Caki2 (cell line): ENCODE measurements around the gene DHRS12. TPM values are rescaled to one million over a fixed set of nuclear protein-coding genes. Genes with fewer than 3 reads are reported as not detected.

Experiments used
- DNase-seq: peaks from one replicate; pipeline ENCODE4 v3.0.0-alpha.2; 2015; ENCODE audit warnings: low read depth
- in situ Hi-C: cut with HindIII; loops from 2 replicates; pipeline ENCODE4 v1.10.0; 2016; ENCODE audit warnings: low sequenced_read_pairs, low pct_unique_long_range_greater_than_20kb, mixed read lengths
- total RNA-seq: library from RNA; depleted of rRNA; stranded (reverse); fragments of >200 nt; shearing (Covaris generic); gene quantifications from 2 replicates; pipeline ENCODE4 v1.2.3, GENCODE V29; 2014; ENCODE audit warnings: low replicate concordance

The DHRS12 gene
- total RNA-seq, 1 experiment from 2014 or later, result 2.8 TPM

DNA sequence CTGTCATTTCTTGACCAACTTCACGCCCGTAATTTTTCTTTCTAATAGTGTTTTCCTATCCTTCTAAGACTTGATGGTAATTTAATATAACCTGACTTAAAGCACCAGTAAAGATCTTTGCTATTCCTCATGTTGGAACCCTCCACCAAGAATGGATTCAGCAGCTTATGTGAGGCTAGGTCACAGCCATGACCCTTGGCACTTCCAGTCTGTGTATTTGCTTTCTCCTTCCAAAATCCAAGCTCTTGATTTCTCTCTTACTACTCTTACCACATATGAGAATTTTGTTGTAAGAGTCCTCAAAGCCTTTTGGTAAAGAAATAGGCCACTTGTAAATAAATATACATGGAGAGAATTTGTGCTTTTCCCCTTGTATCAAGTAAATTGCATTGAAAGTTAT lies 61.4 kb downstream of the DHRS12 start:
- DNase-seq, result no peak
- in situ Hi-C loops, result no loop called here

DNA sequence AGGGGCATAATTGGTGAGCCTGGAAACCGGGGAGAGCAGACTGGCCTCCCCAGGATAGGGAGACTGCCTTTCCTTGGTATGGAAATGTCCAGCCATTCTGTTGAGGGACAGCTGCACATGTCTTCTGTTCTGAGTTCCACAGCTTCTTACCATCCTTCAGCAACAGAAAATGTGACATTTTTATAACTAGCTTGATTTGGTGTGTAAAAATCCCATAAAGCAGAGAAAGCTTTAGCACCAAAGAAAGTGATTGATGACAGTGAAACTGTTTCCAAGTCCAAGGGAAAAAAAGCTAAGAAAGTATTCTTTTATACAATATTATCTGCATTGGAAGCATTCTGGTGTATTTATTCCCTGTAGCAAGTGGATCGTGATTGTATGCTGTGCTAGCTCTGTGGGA lies 61.9 kb downstream of the DHRS12 start:
- in situ Hi-C loops, result no loop called here
- DNase-seq, result no peak

DNA sequence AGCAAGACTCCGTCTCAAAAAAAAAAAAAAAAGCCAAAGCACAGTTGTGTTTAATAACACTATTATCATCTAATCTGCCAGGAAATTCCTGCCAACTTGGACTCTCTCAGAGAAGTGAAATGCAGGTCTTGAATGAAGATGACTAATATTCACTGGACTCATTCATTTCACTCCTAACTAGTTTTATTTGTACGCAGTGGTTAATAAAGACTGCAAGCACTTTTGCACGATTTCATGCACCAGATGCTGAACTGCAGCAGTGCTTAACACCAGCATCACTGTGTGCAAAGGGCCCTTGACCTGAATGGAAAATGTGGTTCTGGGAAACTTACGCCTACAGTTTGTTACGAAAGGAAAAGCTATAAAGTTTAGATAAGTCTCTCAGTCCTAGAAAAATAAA lies 63.3 kb downstream of the DHRS12 start:
- DNase-seq, result no peak
- in situ Hi-C loops, result no loop called here

DNA sequence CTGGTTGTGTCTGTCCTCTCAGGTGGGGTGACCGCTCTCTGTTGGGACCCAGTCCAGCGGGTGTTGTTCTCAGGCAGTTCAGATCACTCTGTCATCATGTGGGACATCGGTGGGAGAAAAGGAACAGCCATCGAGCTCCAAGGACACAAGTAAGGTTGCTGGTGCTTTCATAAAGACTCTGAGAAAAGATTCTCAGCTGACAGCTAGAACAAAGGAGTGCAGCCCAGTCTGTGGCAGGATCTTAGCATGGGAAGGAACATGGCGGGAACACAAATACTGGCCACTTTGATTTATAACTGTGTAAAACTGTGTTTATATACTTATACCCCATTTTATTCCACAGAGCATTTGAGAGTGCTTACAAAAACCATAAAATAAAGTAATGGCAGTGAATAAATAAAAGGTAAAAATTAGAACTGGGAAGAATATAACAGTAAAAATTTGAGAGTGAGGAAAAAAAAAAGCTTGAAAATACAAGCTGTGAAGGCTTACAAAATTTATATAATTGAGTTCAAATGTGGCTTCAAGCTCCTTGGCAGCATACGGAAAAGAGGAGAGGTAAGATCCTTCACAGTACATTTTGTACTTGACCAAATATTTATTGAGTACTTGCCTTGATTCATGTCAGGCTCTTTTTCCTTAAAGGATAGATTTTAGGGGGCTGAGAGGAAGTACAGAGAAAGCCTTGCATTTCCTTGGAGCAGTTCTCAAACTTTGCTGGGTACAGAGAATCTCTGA lies 64.8 kb downstream of the DHRS12 start:
- in situ Hi-C loops, result no loop called here
- DNase-seq, result no peak

DNA sequence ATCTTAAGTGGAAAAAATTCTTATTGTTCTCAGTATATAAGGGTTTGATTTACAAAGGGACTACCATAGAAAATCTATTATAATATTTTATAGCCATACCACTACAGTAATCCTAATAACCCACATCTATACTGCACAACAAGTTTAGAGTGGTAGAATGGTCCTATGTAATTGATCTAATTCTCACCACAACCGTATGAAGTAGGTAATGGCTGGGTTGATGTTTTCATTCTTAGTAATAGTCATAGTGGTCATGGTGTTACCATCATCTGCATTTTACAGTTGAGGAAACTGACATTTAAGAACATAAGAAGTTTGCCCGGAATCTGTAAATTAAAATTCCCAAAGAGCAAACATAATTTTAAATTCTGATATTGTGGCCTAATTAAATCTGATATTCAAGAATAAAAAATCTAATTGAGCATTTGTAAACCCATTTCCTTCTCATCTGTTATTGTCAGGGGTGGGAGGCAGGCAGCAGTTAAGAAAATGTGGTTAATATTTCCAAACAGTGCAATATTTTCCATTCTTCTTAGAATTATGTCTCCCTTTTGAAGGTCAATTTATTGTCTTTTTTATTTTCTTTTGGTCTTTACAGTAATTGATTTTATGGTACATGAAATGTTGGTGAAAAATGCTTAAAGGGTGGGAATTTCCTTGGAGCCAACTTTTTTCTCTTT lies 65.6 kb downstream of the DHRS12 start:
- in situ Hi-C loops, result no loop called here
- no peak for DNase-seq

DNA sequence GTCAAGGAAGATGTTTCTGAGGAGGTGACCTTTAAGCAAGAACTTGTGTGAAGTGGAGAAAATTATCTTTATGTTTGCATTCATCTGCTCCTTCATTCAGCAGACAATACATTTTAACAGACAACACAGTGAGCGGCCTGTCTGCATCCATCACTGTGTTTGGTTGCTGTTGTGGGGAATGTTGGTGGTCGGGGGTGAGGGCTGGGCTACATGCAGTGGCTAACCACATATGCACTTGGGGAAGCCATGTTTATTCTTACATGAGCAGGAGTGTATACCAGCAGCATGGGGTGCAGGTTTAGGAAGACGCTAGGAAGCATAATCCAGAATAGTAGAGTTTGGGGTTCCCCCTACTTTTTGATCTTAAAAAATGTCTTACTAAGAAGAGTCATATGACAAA lies 66.4 kb downstream of the DHRS12 start:
- in situ Hi-C loops, result no loop called here
- DNase-seq, result no peak

DNA sequence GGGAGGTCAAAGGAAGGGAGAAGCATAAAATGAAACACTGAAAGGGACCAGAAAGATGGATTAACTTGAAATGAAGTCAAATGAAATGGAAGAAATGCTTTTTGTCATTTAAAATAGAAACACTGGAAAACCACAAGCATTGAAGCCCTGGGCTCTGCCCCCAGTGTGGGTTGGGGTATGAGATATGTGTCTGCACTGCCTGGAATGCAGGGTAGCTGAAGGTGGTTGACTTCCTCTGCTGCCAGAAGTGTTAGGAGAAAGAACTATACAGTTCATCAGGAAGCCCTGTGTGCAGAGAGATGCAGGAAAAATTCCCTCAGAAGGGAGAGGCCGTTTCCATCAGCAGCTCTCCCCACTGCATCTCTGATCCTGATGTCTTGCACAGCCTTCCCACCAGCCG lies 69.2 kb downstream of the DHRS12 start:
- in situ Hi-C loops, result no loop called here
- DNase-seq, result no peak

DNA sequence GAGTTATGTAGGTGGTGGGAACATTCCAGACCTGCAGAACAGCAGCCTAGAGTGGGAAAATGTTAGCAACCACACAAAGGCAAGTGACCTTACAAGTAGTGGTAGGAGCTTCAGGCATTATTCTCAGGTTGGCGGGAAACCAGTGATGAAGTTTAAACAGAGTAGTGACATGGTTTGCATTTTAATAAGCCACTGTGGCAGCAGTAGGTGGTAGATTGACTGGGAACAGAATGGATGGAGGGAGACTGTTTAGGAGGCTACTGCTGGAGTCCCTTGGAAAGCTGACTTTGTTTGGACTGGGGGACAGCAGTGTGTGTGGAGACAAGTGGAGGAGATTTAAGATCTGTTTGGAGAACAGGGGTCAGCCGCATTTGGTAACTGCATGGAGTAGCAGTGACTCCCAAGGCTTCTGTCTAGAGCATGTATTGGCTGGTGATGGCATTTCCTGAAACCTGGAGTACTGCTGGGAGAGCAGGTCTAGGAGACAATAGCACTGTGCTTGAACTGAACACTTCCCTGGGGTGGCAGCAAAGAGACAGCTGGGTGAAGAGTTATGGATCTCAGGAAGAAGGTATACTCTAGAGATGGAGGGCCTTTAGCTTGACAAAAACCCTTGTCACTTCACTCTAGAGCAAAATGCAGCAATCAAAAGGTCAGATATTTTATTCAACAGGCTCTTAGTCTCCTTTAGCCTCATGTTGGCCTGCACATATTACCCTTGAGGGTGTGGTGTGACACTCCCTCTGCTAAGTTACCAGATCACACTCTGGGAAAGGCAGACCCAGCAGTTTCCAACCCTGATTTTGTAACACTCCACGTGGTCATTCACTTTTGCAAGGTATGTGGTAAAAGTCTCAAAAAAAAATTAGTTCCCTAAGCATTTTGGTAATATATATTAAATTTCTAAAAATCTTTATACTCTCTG lies 70.3 kb downstream of the DHRS12 start:
- DNase-seq, result no peak
- in situ Hi-C loops, result no loop called here

DNA sequence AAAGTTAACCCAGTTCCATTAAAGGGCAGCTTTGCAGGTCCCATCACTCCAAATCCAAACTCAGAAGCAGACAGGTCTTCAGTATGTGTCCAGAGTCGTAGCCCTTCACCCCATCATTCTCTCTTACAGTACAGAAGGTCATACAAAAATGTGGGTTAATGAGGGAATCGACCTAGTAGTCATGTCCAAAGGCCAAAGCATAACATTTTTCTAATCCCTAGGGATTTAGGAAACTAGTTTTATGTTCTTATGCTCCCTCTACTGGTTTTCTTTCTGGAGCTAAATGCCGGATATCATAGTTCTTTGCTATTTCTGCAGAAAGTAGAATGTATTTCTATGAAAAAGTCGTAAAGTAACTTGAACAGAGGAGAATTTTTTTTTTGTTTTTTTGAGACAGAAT lies 72.2 kb downstream of the DHRS12 start:
- in situ Hi-C loops, result no loop called here
- no peak for DNase-seq

DNA sequence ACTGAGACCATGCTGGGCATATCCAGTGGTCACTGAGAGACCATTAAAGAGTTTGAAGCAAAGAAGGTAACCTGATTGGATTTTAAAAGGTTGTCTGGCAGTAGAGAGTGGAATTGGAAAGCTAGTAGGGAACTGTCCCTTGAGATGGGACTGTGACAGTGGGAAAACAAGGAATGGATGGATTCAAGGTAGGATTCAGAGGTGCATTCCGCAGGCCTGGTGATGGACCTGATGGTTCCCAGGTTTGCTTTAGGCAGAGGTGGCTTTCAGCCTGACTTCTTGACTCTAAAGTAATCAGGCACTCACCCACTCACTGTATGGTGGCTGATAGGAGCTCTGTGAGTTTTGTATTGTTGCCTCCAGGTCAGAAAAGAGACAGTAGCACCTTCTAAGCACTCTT lies 73.0 kb downstream of the DHRS12 start:
- DNase-seq, result no peak
- in situ Hi-C loops, result no loop called here

DNA sequence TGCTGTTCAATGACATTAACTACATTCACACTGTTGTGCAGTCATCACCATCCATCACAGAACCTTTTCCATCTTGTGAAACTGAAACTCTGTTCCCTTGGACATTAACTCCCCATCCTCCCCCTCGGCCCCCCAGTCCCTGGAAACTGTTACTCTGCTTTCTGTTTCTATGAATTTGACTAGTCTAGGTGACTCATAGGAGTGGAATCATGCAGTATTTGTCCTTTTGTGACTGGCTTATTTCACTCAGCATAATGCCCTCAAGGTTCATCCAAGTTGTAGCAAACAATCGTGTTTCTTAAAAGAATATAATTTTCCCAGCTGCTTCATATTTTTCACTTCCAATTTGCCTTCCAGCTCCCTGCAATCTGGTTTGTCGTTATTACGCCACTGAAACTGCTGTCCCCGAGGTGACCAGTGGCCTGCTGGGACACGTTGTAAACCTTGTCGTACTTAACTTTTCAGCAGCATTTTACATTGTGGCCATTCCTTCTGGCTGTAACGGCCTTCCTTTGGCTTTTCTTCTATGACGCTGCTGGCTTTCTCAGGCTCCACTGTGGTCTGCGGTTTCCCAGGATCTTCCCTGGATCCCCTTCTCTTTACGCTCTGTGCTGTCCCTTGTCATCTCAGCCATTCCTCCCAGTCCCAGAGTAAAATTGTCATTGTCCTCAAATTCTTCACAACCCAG lies 74.0 kb downstream of the DHRS12 start:
- DNase-seq, result no peak
- in situ Hi-C loops, result no loop called here

DNA sequence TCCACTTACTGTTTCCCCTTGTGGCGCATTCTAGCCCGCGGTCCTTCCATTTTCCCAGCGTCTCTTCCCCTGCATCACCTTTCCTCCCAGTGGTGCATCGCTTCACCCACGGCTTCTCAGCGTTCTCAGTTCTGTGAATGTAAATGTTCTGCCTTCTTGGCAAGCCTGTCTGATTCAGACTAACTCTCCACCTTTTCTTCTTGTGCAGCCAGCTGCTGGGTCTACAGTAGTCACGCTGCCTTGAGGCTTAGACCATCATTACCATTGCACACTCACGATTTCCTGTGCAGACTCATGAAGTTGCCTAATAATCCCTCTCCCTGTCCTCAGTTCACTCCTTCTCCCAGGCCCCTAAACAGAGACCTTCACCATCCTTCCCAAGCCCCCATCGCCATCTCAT lies 75.0 kb downstream of the DHRS12 start:
- no peak for DNase-seq

DNA sequence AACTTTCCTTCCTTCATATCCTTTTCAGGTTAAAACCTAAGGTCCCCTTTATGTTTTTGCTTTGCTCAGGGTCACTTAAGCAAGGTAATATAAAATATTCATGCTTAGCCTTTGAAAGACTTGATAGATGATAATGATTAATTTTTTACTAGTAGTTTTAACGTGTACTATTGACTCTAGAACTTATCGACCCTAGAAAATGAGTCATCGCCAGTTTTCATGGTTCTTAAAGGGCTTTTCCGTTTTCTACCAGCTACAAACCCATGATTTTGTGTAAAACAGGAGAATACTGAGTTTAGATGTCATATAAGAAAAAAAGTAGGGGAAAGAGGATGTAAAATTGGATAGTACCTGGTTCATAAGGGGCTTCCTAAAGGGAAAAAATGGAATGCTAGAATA lies 75.7 kb downstream of the DHRS12 start:
- in situ Hi-C loops, result no loop called here
- no peak for DNase-seq

More for the DNA sequence above, 75.0 kb downstream of the DHRS12 start:
- in situ Hi-C loops, result no loop called here

DNA sequence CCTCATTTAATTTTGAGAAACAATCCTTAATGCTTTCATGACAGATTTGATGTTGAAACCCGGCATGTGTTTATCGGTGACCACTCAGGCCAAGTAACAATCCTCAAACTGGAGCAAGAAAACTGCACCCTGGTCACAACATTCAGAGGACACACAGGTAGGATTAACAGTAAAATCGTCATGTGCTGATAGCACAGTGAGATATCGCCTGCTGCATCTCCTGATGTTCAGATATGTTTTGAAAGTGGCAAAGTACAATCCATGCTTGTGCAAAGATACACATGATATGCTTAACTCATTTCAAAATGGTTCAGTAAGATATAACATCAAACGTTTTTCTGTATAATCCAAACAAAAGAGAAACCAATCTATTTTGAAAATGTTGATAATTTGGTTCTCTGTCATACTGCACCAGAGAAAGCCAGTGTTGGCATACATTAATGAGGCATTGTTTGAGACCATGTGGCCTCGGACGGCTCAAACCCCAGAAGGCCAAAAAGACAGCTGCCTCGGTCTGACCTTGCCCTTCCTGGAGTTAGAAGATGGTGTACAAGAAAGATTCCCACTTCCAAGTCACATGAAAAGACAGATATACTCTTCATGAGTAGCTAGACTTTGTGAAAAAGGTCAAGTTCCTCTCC lies 76.2 kb downstream of the DHRS12 start:
- no peak for DNase-seq
- in situ Hi-C loops, result no loop called here

DNA sequence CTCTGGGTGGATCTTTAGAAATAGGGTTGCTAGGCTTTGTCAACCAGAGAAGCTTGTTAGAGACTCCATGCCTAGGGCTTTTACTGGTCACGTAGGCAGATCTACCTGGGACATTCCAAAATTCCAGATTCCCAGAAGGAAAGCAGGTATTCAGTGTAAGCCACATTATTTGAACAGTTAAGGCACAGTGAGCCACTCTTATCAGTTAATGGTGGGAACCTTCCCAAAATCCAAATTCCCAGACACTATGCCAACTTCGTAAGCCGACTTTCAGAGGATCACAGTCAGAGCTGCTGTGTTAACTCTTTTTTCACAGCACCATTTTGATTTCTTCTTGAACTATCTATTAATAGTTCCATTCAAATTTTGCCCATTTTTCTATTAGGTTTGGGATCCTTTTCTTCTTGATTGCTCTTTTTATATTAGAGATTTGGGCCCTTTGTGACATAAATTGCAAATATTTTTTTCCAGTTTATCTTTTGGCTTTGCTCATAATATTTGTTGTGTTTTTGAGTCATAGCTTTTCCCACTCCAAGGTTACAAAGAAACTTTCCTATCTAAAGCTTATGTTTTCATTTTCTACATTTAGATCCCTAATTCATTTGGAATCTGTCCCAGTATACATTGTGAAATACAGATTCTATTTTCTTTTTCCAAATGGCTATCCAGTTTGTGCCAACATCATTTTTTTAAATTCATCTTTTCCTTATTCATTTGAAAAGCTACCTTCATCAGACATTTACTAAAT lies 77.3 kb downstream of the DHRS12 start:
- no peak for DNase-seq
- in situ Hi-C loops, result no loop called here

DNA sequence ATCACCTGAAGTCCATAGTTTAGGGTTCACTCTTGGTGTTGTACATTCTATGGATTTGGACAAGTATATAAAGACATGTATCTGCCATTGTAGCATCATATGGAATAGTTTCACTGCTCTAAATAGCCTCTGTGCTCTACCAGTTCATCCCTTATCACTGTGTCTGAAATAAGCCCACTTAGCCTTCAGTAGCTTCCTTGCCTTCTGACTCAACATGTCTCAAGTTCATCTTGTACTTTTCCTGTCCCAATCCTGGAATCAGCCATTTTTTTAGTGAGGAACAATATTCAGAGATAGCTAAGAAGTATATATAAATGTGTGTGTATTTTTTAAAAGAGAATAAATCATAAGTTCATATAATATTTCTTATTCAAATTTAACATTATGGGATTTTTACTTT lies 79.2 kb downstream of the DHRS12 start:
- in situ Hi-C loops, result no loop called here
- DNase-seq, result no peak

DNA sequence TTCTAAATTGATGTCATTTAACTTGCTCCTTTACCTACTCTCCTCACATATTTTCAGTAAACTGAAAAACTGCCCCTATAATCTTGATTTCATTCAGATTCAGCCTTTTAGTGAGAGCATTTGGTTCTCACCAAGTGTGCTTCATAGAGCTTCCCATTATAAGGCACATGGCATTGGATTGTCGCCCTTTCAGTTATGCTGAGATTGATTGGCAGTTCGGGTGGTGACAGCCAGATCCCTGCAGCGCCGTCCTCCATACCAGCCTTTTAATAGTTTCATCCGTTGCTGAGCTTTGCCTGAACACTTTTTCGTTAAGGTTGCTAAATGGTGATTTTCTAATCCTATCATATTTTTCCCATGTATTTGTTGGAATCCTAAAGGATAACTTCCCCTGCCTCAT lies 80.4 kb downstream of the DHRS12 start:
- in situ Hi-C loops, result no loop called here
- no peak for DNase-seq
